Hematopoietic multipotent progenitor cell treated with erythropoietin and hydrocortisone succinate and interleukin-3 and kit ligand, for 15 days (in vitro differentiated cells): ENCODE data around the gene SORD.
"Not testable (repeated sequence)": the region's sequence is repeated elsewhere in the genome, so short reads cannot be mapped to it uniquely, and the experiment has no call there.

Experiments used
- DNase-seq: peaks from one replicate; pipeline ENCODE4 v3.0.0-alpha.2; 2015; ENCODE audit warnings: low spot score

The SORD gene

DNA sequence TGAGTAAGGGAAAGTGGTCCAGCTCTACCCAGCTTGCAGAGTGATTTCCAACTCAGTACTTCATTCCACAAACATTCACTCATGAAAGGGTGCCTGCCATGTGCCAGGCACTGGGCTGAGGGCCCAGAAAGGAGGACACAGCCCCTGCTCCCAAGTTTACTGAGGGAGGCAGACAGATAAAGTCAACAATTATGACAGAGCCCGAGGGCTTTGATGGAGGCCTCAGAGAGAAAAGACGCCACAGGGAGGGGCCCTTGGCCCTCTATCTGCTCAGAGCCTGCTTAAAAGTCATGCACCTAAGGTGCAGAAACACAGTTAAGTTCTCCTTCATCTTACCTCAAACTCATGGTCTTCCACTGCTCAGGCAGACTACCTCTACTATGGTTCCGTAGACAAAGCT, 1.7 kb downstream of the SORD start:
- DNase-seq, result not testable (repeated sequence)

DNA sequence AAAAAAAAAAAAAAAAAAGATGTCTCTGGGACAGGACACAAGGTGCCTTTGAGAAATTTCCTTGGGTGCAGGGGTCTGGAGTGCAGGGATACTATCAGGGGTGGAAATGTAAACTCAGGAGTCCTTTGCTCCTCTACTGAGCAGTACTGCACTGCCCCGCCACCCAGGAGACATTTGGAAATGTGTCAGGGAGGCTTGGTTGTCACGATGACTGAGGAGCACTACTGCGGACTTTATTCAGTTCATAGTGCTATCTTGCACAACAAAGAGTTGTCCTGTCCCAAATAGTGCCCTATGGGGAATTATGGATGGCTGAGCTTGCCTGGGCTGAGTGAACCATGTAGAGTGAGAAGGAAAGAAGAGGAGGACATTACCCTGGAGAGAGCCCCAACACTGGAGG, 2.6 kb downstream of the SORD start:
- not testable (repeated sequence) for DNase-seq

DNA sequence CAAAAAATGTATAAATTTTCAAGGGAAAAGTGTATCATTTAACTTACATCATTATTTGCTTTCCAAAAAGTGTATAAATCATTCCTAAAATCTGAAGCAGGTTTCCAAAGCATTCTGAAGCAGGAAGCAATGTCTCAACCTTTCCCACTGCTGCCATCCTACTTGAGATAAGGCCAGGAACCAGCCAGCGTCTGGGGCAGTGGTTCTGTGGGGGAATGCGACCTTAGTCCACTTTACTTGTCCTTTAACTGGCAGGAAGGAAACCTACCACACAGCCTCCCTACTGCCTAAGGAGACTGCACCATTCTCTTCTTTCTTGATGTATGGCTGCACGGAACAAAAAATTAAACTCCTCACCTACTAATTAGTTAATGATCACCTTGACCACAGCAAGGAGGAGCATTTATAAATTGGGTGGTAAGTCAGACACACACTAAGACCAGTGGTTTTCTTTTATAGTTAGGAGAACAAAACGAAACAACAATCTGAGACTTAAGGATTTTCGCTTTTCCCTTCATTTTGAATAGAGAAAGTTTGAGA, 3.7 kb downstream of the SORD start:
- DNase-seq, result no peak

DNA sequence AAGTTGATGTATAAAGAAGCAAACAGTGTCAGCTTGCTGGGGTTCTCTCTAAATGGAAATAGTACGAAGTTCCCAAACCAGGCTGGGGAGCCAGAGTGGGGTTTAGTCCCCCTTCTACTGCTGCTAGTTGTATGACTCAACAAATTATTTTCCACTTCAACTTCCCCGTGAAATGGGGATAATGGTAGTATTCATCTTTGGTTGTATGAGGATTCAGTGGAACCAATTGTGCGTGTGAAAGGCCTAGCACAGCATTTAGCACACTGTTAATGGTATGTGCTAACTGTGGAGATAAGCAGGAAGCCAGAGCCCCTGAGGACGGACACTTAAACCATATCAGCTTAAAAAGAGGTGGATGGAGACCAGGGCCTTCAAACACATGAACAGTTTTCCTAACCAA, 4.2 kb downstream of the SORD start:
- DNase-seq, result no peak

DNA sequence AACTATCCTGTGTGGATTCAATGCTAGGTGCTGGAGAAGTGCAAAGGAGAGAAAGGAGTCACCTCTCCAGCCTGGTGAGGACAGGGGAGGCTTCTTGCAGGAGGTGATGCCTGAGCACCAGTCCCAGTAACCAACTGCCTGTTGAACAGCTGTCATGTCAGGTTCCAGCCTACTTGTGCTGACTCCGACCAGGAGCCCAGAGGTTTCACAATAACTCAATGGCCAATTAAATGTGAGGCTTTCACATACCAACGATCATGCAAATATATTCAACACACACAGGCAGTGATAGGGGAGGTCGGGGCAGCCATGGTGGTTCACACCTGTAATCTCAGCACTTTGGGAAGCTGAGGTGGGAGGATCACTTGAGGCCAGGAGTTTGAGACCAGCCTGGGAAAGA, 7.7 kb downstream of the SORD start:
- no peak for DNase-seq

DNA sequence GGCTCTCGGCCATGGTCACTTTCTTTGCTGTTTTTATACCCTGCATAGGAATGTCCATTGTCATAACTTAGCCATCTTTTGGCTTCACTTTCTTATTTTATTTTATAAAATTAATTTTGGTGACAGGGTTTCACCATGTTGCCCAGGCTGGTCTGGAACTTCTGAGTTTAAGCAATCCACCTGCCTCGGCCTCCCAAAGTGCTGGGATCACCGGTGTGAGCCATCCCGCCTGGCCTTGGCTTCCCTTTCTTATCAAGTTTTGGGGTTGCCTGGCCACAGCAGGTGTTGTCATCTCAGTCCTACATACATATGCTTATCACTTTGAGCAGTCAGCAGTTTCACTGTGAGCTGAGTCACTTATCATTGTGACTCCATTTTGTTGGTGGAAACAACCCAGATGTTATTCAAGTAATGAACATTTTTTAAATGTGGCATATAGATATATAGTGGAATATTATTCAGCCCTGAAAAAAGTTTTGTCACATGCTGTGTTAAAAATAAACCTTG, 8.6 kb downstream of the SORD start:
- DNase-seq, result not testable (repeated sequence)

DNA sequence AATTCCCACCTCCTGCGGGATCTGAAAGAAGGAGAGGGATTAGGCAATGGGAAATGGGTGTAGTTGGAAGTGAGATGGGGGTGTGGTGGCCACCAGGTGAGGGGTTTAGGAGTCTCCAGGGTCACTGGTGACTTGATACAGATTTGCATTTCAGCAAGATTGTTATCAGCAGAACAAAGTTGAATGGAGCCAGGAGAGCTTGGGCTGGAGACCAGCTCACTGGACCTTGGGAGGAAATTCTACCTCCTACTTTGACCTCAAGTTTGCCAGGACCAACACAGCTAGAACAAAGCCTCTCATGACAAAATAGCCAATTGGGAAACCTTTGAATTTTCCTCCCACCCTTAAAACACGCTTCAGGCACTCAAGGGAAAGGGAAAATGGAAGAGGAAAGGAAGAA, 9.5 kb downstream of the SORD start:
- DNase-seq, result not testable (repeated sequence)

DNA sequence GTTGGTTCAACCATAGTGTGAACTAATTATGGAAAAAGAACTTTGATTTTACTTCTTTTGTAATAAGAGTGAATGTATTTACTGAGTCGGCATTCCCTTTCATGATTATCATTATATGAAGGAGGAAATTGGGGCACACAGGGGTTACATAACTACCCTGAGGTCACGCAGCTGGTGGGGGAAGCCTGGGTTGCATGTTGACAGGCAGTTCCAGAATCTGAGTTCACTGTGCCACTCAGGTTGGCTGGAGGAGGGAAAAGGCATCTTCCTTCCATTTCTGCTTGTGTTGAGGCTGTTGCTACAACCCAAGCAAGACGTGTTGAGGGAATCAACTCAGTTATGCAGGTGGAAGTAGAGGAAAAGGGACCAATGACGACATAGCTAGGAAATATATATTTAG, 11.1 kb downstream of the SORD start:
- DNase-seq, result not testable (repeated sequence)

DNA sequence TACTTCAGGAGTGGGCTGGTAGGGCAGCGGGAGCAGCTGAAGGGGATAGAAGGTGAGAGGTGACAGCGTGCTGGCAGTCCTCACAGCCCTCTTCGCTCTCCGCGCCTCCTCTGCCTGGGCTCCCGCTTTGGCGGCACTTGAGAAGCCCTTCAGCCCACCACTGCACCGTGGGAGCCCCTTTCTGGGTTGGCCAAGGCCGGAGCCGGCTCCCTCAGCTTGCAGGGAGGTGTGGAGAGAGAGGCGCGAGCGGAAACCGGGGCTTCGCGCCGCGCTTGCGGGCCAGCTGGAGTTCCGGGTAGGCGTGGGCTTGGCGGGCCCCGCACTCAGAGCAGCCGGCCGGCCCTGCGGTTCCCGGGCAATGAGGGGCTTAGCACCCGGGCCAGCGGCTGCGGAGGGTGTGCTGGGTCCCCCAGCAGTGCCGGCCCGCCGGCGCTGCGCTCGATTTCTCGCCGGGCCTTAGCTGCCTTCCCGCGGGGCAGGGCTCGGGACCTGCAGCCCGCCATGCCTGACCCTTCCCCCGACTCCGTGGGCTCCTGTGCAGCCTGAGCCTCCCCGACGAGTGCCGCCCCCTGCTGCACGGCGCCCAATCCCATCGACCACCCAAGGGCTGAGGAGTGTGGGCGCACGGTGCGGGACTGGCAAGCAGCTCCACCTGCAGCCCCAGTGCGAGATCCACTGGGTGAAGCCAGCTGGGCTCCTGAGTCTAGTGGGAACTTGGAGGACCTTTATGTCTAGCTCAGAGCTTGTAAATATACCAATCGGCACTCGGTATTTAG, 11.8 kb downstream of the SORD start:
- not testable (repeated sequence) for DNase-seq

DNA sequence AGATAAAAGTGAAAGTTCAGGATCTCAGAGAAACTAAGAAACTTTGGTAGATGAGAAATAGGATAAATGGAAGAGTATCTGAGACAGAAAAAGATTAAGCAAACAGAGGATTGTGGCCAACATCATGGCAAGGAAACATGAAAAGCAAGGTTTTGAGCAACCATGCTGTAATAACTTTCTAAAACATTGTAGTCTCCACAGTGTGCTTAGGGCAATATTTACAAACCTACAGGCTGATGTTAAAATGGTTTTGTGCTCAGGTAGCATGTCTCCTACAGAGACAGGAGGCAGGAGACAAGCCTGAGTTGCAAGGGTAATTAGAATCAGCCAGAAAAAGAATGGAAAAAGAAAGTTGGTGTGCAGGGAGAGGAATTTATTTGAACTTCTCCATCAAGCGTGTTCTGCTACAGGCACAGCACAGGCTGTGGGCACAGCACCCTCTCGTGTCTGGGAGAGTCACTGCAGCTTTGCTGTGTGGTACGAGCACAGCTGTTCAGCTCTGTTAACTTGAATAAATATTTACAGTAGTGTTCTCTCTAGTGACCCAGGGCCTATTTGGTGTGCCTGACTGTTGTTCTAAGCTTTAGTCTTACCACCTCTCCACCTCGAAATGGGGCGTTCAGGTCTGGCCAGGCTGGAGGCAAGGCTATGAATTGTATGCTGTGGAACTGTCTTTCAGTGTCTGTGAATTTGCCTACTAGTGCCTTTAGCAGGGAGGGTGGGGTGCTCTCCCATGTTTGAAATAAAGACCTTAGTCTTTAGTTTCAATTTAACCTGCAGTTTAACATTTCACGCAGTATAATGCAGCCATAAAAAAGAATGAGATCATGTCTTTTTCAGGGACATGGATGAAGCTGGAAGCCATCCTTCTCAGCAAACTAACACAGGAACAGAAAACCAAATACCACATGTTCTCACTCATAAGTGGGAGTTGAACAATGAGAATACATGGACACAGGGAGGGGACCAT, 14.1 kb downstream of the SORD start:
- DNase-seq, result peak; percentile 70

DNA sequence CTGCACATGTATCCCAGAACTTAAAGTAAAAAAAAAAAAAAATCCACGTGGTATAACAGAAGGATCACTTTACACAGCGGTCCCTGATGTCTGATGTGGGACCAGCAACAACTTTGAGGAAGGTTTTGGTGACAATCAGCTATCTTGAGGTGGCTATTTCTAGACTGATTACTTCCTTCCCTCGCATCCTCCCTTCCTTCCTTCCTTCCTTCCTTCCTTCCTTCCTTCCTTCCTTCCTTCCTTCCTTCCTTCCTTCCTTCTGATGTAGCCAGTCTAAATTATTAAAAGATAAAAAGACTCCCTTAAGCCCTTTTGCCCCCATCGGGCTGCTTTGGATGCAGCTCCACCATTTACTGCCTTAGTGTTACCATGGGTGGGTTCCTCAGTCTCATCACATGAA, 14.9 kb downstream of the SORD start:
- DNase-seq, result no peak

DNA sequence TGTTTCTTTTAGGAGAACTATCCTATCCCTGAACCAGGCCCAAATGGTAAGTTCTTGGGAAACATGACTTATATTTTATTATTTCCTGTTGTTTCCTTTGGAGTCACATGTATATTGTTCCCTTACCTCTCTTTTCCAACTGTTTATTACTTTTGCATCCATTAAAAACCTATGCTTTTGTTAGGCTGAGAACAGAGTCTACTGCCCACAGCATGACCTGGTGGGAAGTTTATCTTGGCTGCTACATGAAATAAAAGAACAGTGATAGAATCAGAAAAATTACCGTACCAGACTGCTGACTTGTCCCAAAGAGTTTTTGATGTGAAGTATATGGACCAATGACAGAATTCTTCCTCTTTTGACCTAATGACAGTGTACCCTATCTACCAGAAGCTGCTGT, 17.4 kb downstream of the SORD start:
- DNase-seq, result not testable (repeated sequence)

DNA sequence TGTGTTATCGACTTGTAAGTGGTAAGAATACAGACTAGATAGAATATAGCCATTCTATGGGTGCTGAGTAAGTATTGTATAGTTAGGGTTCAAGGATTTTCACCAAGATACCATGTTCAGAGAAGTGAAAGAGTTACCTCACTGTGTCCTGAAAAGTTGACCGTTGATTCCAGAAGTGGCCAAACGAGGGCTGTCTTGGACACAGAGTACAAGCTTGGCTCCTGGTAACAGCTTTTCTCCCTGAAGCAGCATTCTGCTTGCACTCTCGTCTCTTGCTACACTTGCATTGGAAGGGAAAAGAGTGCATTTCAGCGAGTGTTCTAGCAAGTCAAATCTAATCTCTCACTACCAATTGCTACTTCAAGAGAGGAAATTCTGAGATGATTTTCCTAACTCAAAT, 18.5 kb downstream of the SORD start:
- not testable (repeated sequence) for DNase-seq

DNA sequence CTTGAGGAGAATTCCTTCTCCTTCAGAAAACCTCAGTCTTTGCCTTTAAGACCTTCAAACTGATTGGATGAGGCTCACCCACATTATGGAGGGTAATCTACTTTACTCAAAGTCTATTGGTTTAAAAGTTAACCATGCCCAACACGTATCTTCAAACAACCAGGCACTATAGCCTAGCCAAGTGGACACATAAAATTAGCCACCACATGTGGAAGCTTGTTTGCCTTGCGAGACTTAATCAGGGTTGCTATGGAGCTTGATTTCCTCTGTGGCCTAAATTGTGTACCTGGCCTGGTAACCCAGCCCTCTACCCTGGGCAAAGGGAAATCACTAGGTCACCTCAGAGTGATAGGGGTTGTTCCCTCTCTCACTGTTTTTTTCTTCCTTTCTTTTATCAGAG, 19.9 kb downstream of the SORD start:
- not testable (repeated sequence) for DNase-seq

DNA sequence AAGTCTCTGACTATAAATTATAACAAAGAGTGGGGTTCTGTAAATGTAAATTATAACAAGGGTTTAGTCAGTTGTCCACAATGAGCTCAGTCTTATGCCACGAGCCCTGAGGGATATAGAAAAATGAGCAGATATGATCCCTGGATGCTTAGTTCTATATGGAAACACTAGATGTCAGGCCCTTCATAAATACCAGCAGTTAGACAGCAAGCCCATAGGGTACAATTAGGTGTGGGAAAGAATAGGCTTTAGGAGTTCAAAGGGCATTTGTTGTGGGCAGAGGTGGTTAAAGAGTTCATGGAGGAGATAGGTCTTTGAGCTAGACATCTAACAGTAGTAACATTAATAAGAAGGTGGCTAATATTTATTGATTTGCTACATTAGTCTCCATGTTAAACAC, 21.3 kb downstream of the SORD start:
- not testable (repeated sequence) for DNase-seq

DNA sequence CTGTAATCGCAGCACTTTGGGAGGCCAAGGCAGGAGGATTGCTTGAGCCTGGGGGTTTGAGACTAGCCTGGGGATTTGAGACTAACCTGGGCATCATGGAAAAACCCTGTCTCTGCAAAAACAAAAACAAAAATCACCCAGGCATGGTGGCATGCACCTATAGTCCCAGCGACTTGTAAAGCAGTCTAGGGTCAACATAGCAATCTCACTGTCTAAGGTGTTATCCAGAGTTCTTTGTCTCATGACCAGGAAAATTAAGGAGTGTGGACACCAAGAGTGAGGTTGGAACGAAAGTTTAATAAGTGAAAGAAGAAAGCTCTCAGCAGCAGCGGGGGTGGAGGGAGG, 25.4 kb downstream of the SORD start:
- DNase-seq, result not testable (repeated sequence)

DNA sequence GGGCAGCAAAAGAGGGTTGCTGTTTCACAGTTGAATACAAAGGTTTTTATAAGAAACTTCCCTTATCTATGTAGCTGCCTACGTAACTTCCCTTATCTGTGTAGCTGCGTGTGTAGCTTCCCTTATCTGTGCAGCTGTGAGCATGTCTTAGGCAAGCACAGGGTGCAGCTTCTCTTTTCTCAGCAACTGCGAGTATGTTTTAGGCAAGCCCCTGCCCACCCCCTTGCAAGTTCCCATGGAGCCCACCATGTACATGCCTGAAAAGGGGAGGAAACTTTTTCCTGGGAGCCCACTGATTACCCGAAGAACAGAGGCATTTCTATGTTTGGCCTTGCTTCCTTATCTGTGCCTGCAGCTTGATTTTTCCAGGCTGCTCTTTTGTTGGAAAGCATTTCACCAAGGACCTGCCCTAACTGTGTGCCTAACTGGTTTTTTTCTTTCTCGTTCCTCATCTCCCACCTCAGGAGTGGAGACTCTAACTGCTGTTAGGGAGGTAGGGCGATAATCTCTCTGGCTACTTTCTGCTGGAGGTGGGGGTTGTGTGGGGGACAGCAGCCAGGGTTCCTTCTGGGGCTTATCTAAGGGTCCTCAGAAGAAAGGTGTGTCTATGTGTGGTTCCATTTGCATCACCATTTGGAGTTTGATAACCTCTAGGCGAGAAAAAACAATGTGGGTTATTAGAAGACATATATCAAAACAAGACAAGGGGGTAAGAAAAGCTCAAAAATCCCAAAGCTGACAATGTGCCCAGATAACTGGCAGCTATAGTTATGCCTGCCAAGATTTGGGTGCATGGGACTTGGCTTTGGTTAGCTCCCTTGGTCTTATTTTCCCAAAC, 26.0 kb downstream of the SORD start:
- DNase-seq, result peak; percentile 36

DNA sequence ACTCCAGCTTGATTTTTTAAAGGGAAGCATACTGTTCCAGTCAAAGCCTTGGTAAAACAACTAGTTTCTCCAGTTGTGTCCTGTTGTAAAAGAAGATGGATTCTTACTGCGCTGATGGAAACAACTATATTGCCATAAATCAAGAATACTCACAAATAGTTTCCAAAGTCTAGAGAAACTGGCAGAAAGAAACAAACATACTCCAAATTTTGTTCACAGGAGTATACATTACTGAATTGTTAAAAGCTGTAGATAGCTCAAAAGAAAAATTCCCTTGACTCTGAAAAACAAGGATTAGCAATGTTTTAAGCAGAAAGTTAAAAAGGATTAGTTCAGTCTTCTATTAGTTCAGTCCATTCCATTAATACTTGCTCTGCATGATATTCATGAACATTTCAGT, 27.6 kb downstream of the SORD start:
- DNase-seq, result no peak

DNA sequence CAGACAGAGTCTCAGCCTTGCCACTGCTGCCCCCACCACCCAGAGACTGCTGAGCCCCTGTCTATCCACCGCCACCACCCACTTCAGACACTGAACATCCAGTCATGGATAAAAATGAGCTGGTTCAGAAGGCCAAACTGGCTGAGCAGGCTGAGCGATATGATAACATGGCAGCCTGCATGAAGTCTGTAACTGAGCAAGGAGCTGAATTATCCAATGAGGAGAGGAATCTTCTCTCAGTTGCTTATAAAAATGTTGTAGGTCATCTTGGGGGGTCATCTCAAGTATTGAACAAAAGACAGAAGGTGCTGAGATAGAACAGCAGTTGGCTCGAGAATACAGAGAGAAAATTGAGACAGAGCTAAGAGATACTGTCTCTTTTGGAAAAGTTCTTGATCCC, 29.7 kb downstream of the SORD start:
- not testable (repeated sequence) for DNase-seq

DNA sequence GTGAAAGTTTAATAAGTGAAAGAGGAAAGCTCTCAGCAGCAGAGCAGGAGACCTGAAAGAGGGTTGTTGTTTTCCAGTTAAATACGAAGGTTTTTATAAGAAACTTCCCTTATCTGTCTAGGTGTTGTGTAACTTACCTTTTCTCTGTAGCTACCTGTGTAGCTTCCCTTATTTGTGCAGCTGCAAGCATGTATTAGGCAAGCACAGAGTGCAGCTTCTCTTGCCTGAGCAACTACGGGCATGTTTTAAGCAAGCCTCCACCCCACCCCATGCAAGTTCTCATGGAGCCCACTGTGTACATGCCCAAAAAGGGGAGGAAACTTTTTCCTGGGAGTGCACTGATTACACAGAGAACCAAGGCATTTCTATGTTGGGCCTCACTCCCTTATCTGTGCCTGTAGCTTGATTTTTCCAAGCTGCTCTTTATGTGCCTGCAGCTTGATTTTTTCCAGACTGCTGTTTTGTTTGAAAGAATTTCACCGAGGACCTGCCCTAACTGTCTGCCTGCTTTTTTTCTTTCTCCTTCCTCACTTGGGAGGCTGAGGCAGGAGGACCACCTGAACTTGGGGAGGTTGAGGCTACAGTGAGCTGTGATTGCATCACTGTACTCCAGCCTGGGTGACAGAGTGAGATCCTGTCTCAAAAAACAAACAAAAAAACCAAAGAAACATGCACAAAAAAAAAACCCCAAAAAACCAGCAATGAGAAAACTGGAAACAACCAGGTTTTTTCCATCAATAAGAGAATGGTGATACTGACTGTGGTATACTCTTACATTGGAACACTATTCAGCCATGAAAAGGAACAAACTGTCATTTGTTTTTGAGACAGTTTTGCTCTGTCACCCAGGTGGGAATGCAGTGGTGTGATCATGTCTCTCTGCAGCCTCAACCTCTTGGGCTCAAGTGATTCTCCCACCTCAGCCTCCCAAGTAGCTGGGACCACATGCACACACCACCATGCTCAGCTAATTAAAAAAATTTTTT, 36.0 kb downstream of the SORD start:
- DNase-seq, result not testable (repeated sequence)
